IMR-90 (cell line): ENCODE measurements around the gene FLCN. TPM values are rescaled to one million over a fixed set of nuclear protein-coding genes. Genes with fewer than 3 reads are reported as not detected.

ENCODE experiments used
- ATAC-seq: fragments of 200-7000 bp; cut with Tn5 transposase; 2 replicates; pipeline ENCODE4 v1.9.1; 2020; ENCODE audit warnings: low read depth, mild to moderate bottlenecking, moderate library complexity
- BruUV-seq: library from RNA; stranded (reverse); fragments of 400-500 nt; replicated peaks from 2 replicates; lab custom pipeline; 2021; lab: Mats Ljungman, UMichigan
- CTCF ChIA-PET: fragments of 300-600 bp; formaldehyde crosslinking; extraction: SDS; loops from one replicate; lab custom pipeline; 2021; ENCODE audit warnings: antibody characterized with exemption; lab: Yijun Ruan, JAX
- POLR2A ChIA-PET: fragments of 300-600 bp; sonication (Branson Sonifier 250); formaldehyde crosslinking; loops from one replicate; lab custom pipeline; 2022; ENCODE audit warnings: antibody characterized with exemption; ENCODE audit not compliant: unreplicated experiment; lab: Charles Lee
- DNase-seq: peaks from one replicate; pipeline ENCODE4 v3.0.0; 2013
- H2AFZ ChIP-seq: replicated peaks from 2 replicates; pipeline ENCODE3; 2013; ENCODE audit warnings: low read length, mild to moderate bottlenecking; ENCODE audit not compliant: poor library complexity
- H2AK5ac ChIP-seq: 2 replicates; pipeline ENCODE4 v1.6.1; 2013; ENCODE audit warnings: low read depth, low read length, inconsistent platforms
- H2AK9ac ChIP-seq: replicated peaks from 2 replicates; pipeline ENCODE3; 2013; ENCODE audit warnings: mild to moderate bottlenecking, low read depth, low read length, moderate library complexity; ENCODE audit not compliant: poor library complexity
- H2BK120ac ChIP-seq: 2 replicates; pipeline ENCODE4 v1.6.1; 2013; ENCODE audit warnings: low read depth, low read length, inconsistent platforms
- H2BK15ac ChIP-seq: 3 replicates; pipeline ENCODE4 v1.6.1; 2013; ENCODE audit warnings: low read depth, low read length, inconsistent platforms
- H2BK20ac ChIP-seq: 2 replicates; pipeline ENCODE4 v1.6.1; 2013; ENCODE audit warnings: low read depth, mild to moderate bottlenecking, inconsistent platforms, low read length, moderate library complexity
- H2BK5ac ChIP-seq: 2 replicates; pipeline ENCODE4 v1.6.1; 2013; ENCODE audit warnings: mild to moderate bottlenecking, low read depth, low read length, inconsistent platforms; ENCODE audit not compliant: poor library complexity, severe bottlenecking
- H3K14ac ChIP-seq: replicated peaks from 2 replicates; pipeline ENCODE4 v1.6.1; 2013; ENCODE audit warnings: low read depth, low read length, inconsistent platforms
- H3K18ac ChIP-seq: 2 replicates; pipeline ENCODE4 v1.6.1; 2013; ENCODE audit warnings: low read depth, low read length, control low read depth
- H3K23ac ChIP-seq: 2 replicates; pipeline ENCODE4 v1.6.1; 2013; ENCODE audit warnings: low read depth, low read length, inconsistent platforms
- H3K27ac ChIP-seq: 2 replicates; pipeline ENCODE4 v1.5.1; 2013; ENCODE audit warnings: mild to moderate bottlenecking, control low read depth, low read length; ENCODE audit not compliant: insufficient read depth
- H3K27me3 ChIP-seq: 2 replicates; pipeline ENCODE4 v1.6.1; 2013; ENCODE audit warnings: low read length; ENCODE audit not compliant: control insufficient read depth, insufficient read depth
- H3K36me3 ChIP-seq: 2 replicates; pipeline ENCODE4 v1.6.1; 2013; ENCODE audit warnings: low read length, mixed read lengths; ENCODE audit not compliant: control insufficient read depth, insufficient read depth
- H3K4ac ChIP-seq: 2 replicates; pipeline ENCODE4 v1.6.1; 2013; ENCODE audit warnings: low read depth, low read length, inconsistent platforms
- H3K4me1 ChIP-seq: 2 replicates; pipeline ENCODE4 v1.6.1; 2013; ENCODE audit warnings: low read length, mixed read lengths; ENCODE audit not compliant: control insufficient read depth, insufficient read depth
- H3K4me2 ChIP-seq: 2 replicates; pipeline ENCODE4 v1.6.1; 2013; ENCODE audit warnings: low read depth, mild to moderate bottlenecking, control low read depth, low read length, moderate library complexity
- H3K4me3 ChIP-seq: 2 replicates; pipeline ENCODE4 v1.5.1; 2013; ENCODE audit warnings: low read depth, mild to moderate bottlenecking, control low read depth, low read length, moderate library complexity; ENCODE audit not compliant: insufficient read depth
- H3K56ac ChIP-seq: 2 replicates; pipeline ENCODE4 v1.6.1; 2013; ENCODE audit warnings: low read length, inconsistent platforms; ENCODE audit not compliant: insufficient read depth; ENCODE audit errors: extremely low read depth
- H3K79me1 ChIP-seq, 2 experiments: 2 replicates each; pipeline ENCODE4 v1.6.1; 2013; ENCODE audit warnings: low read length in 2 of 2, inconsistent platforms in 1 of 2, low read depth in 1 of 2
- H3K9ac ChIP-seq: 2 replicates; pipeline ENCODE4 v1.6.1; 2013; ENCODE audit warnings: low read depth, low read length, control low read depth
- H3K9me1 ChIP-seq: 2 replicates; pipeline ENCODE4 v1.6.1; 2013; ENCODE audit warnings: low read length, inconsistent platforms; ENCODE audit not compliant: insufficient read depth
- H3K9me3 ChIP-seq: 2 replicates; pipeline ENCODE4 v1.6.1; 2013; ENCODE audit warnings: low read length; ENCODE audit not compliant: control insufficient read depth, insufficient read depth
- H4K20me1 ChIP-seq: 2 replicates; pipeline ENCODE4 v1.6.1; 2013; ENCODE audit warnings: low read length, inconsistent platforms; ENCODE audit not compliant: insufficient read depth
- H4K5ac ChIP-seq: 2 replicates; pipeline ENCODE4 v1.6.1; 2013; ENCODE audit warnings: mild to moderate bottlenecking, low read depth, low read length, control low read depth
- H4K8ac ChIP-seq, 2 experiments: 2 replicates each; pipeline ENCODE4 v1.6.1; 2013; ENCODE audit warnings: low read depth in 2 of 2, low read length in 2 of 2, control low read depth in 1 of 2, inconsistent platforms in 1 of 2
- H4K91ac ChIP-seq: 2 replicates; pipeline ENCODE4 v1.6.1; 2013; ENCODE audit warnings: low read depth, low read length, inconsistent platforms; ENCODE audit not compliant: insufficient read depth
- BHLHE40 ChIP-seq: fragments of 150-350 bp; IDR thresholded peaks from 2 replicates; pipeline ENCODE4 v1.6.1; 2016; ENCODE audit warnings: mild to moderate bottlenecking, low read depth, low read length
- CEBPB ChIP-seq: IDR thresholded peaks from 2 replicates; pipeline ENCODE4 v1.6.1; 2012; ENCODE audit warnings: low read depth, low read length, improper control_type of control experiment
- CHD1 ChIP-seq: IDR thresholded peaks from 2 replicates; pipeline ENCODE4 v1.6.1; 2012; ENCODE audit warnings: low read depth, low read length, improper control_type of control experiment
- MXI1 ChIP-seq: IDR thresholded peaks from 2 replicates; pipeline ENCODE4 v1.6.1; 2012; ENCODE audit warnings: low read depth, mild to moderate bottlenecking, low read length, moderate library complexity, borderline replicate concordance
- NFE2L2 ChIP-seq: fragments of 150-350 bp; IDR thresholded peaks from 2 replicates; pipeline ENCODE4 v1.6.1; 2016; ENCODE audit warnings: low read depth, mild to moderate bottlenecking, low read length
- RAD21 ChIP-seq: IDR thresholded peaks from 2 replicates; pipeline ENCODE4 v1.6.1; 2012; ENCODE audit warnings: low read length, improper control_type of control experiment
- SMC3 ChIP-seq: fragments of 150-350 bp; IDR thresholded peaks from 2 replicates; pipeline ENCODE4 v1.6.1; 2016; ENCODE audit warnings: low read depth, mild to moderate bottlenecking, antibody characterized with exemption, low read length, moderate library complexity
- WGBS, 2 experiments: methylation state at CpG; one replicate each; pipeline versions ENCODE4 v1.1.5 to v1.1.7; 2013; ENCODE audit warnings: missing lambda C conversion rate in 2 of 2; ENCODE audit not compliant: insufficient read length in 1 of 2; ENCODE audit errors: extremely low coverage in 2 of 2; 5-methylcytosine and 5-hydroxymethylcytosine counted together
- dilution Hi-C: fragments of 300-500 bp; cut with HindIII; formaldehyde crosslinking; loops from one replicate; pipeline ENCODE4 v1.14.3; 2018; ENCODE audit warnings: low sequenced_read_pairs; ENCODE audit not compliant: unreplicated experiment
- in situ Hi-C: fragments of 300-500 bp; cut with MboI; formaldehyde crosslinking; loops from 3 replicates; pipeline ENCODE4 v1.14.3; 2019; ENCODE audit warnings: low sequenced_read_pairs, inconsistent platforms, mixed read lengths
- intact Hi-C: fragments of 100-400 bp; cut with micrococcal nuclease; formaldehyde crosslinking; loops from 2 replicates; pipeline ENCODE4 v1.10.0; 2022
- polyA plus RNA-seq, 3 experiments: library from polyadenylated mRNA; depleted of rRNA; stranded (reverse); fragments of >200 nt; gene quantifications; 2 replicates each; pipeline ENCODE4 v1.2.3, GENCODE V29; 2012; ENCODE audit warnings: low replicate concordance in 1 of 3
- total RNA-seq: library from RNA; depleted of rRNA; stranded (reverse); fragments of >200 nt; gene quantifications from 2 replicates; pipeline ENCODE4 v1.2.3, GENCODE V29; 2012
- TF ChIP-seq, protein P1 (sequence below): conservative IDR thresholded peaks from 2 replicates; pipeline ENCODE4 v1.5.1; 2012; ENCODE audit warnings: mild to moderate bottlenecking, low read depth, low read length, improper control_type of control experiment
- TF ChIP-seq, protein P2 (sequence below): fragments of 150-350 bp; IDR thresholded peaks from 2 replicates; pipeline ENCODE4 v1.6.1; 2016; ENCODE audit warnings: low read depth, mild to moderate bottlenecking, low read length, moderate library complexity, borderline replicate concordance

The FLCN gene
- total and polyA plus RNA-seq, 2 of the 4 experiments (the other 2 are of a cell fraction), result 16.8 to 24.8 TPM

DNA sequence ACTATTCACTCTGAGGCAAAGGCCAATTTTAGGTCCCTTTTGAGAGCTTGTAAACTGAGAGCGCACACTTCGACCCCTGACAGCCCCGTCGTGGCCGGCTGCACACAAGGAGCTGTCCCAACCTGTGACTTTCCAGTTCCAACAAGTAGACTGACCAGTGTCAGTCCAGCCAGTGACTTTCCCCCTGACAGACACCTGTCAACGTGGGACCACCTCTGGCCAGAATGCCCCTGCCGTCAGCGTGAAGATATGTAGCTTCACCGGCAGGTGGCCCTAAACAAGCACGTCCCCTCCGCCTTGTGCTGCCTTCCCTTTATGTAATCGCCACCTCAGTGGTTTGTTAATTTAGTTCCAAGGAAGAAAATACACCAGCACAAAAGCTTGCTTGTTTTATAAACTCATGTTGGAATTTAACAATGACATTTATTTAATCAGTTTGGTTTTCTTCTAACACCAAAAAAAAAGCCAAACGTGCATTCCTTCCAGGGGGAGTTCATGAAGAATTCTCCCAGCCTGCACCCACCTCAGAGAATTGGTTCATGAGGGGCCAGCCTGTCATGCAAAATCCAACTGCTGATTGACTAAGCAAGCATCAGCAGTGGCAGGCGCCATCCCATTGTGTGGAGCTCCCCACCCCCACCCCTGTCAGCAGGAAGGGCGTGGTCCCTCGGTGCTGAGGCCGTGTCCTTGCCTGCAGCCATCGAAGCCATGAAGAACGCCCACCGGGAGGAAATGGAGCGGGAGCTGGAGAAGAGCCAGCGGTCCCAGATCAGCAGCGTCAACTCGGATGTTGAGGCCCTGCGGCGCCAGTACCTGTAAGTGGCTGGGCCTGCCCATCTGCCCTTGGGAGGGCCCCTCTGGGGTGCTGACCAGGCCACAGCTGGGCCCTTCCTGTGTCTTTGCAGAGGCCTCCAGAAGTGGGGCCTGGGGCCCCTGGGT, 64.7 kb downstream of the FLCN start:
- no peak overlapping the region for H3K23ac ChIP-seq
- dilution Hi-C loops, result no loop called here

More for the DNA sequence above, 64.7 kb downstream of the FLCN start:
- Histone ChIP-seq H4K20me1 (peaks cover 5% of the 10 kb centered on the region; the same call in 1 of the 2 replicates), H4K5ac (no peak overlapping the region), H2AK5ac (no peak overlapping the region), H2AFZ (no peak overlapping the region), H2BK15ac (no peak overlapping the region), H3K56ac (no peak overlapping the region), H2BK120ac (no peak overlapping the region), H2AK9ac (no peak overlapping the region), H3K9ac (no peak overlapping the region), H3K18ac (no peak overlapping the region), H3K79me1 (peaks cover 12 to 44% of the 10 kb centered on the region in 2 experiments), H3K4ac (no peak overlapping the region), H3K4me2 (no peak overlapping the region), H3K4me3 (no peak overlapping the region), H3K27ac (no peak overlapping the region), H3K36me3 (peaks cover 76% of the 10 kb centered on the region), H3K9me1 (peaks cover 4% of the 10 kb centered on the region; the same call in 1 of the 2 replicates), H3K27me3 (no peaks in the 10 kb centered on the region), H4K8ac (no peak overlapping the region), H3K4me1 (no peaks in the 10 kb centered on the region), H3K9me3 (no peaks in the 10 kb centered on the region), H2BK5ac (no peak overlapping the region), H3K14ac (no peak overlapping the region), H2BK20ac (no peak overlapping the region), H4K91ac (no peak overlapping the region)
- CTCF ChIA-PET, result interaction anchor here (0.5 kb wide), 1 partner anchor 429 kb away, joined by 3 read pairs; no protein-coding TSS in a partner anchor
- intact Hi-C loops (no loop called here), in situ Hi-C loops (no loop called here)
- TF ChIP-seq NFE2L2 (no peak), CEBPB (no peak), CHD1 (no peak), MXI1 (no peak), BHLHE40 (no peak), SMC3 (no peak), RAD21 (no peak)
- TF ChIP-seq, protein P1, sequence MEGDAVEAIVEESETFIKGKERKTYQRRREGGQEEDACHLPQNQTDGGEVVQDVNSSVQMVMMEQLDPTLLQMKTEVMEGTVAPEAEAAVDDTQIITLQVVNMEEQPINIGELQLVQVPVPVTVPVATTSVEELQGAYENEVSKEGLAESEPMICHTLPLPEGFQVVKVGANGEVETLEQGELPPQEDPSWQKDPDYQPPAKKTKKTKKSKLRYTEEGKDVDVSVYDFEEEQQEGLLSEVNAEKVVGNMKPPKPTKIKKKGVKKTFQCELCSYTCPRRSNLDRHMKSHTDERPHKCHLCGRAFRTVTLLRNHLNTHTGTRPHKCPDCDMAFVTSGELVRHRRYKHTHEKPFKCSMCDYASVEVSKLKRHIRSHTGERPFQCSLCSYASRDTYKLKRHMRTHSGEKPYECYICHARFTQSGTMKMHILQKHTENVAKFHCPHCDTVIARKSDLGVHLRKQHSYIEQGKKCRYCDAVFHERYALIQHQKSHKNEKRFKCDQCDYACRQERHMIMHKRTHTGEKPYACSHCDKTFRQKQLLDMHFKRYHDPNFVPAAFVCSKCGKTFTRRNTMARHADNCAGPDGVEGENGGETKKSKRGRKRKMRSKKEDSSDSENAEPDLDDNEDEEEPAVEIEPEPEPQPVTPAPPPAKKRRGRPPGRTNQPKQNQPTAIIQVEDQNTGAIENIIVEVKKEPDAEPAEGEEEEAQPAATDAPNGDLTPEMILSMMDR, result no peak
- TF ChIP-seq, protein P2, sequence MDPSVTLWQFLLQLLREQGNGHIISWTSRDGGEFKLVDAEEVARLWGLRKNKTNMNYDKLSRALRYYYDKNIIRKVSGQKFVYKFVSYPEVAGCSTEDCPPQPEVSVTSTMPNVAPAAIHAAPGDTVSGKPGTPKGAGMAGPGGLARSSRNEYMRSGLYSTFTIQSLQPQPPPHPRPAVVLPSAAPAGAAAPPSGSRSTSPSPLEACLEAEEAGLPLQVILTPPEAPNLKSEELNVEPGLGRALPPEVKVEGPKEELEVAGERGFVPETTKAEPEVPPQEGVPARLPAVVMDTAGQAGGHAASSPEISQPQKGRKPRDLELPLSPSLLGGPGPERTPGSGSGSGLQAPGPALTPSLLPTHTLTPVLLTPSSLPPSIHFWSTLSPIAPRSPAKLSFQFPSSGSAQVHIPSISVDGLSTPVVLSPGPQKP, result no peak
- no TSS peak for BruUV-seq
- DNase-seq (no peak), ATAC-seq (no peak)
- POLR2A ChIA-PET, result no interaction called here
- 89% methylated on average over 14 of the region's 26 CpGs; no CpG with 5 or more reads in 1 of the 2 experiments for whole genome bisulfite sequencing, 2 experiments
